K562 (cell line): ENCODE results near the gene COL4A4. TPM values are rescaled to one million over a fixed set of nuclear protein-coding genes. Genes with fewer than 3 reads are reported as not detected.

Experiments
- MGA ChIP-seq: fragments of 450-650 bp; IDR thresholded peaks from 2 replicates; pipeline ENCODE4 v1.6.1; 2016; ENCODE audit warnings: mild to moderate bottlenecking, moderate library complexity
- PRMT5 ChIP-seq: sonication (generic); formaldehyde crosslinking; IDR thresholded peaks from 2 replicates; pipeline ENCODE4 v1.5.0; 2020; ENCODE audit warnings: missing genetic modification reagents
- ZFP36 ChIP-seq: fragments of 150-350 bp; IDR thresholded peaks from 2 replicates; pipeline ENCODE4 v1.6.1; 2018; ENCODE audit warnings: low read length, low read depth; ENCODE audit not compliant: partially characterized antibody
- ZNF740 ChIP-seq, 3 experiments: fragments of 200-800 bp in 1 of 3; sonication (Bioruptor generic) in 1 of 3; sonication (generic) in 1 of 3; formaldehyde crosslinking in 1 of 3; IDR thresholded peaks; 2 replicates each; pipeline versions ENCODE4 v1.6.1 to v1.8.0; 2016 to 2022; ENCODE audit warnings: mild to moderate bottlenecking in 2 of 3, missing compliant biosample characterization in 2 of 3, missing genetic modification characterization in 2 of 3, missing genetic modification reagents in 1 of 3
- polyA plus RNA-seq, 8 experiments: library from polyadenylated mRNA; depleted of rRNA in 4 of 8; stranded (reverse) in 5 of 8; unstranded in 3 of 8; fragments of >200 nt; fragmentation: Nextera tagmentation in 2 of 8; fragmentation: Illumina TruSeq in 1 of 8; extraction: Ambion mirVana in 2 of 8; extraction: Trizol in 1 of 8; gene quantifications; 2 replicates each; pipeline versions ENCODE4 v1.2.1 to v1.2.3, GENCODE V29; 2011 to 2014; ENCODE audit warnings: inconsistent platforms in 1 of 8, missing spikeins in 1 of 8
- total RNA-seq, 7 experiments: library from RNA; depleted of rRNA in 6 of 7; stranded (reverse); fragments of >200 nt in 6 of 7; fragmentation: Illumina TruSeq in 2 of 7; extraction: Trizol in 2 of 7; gene quantifications; 2 replicates each; pipeline versions ENCODE4 v1.2.1 to v1.2.3, GENCODE V29; 2011 to 2021; ENCODE audit warnings: low replicate concordance in 1 of 7
- TF ChIP-seq, protein P1 (sequence below): sonication (generic); formaldehyde crosslinking; IDR thresholded peaks from 2 replicates; pipeline ENCODE4 v1.8.0; 2022; ENCODE audit warnings: mild to moderate bottlenecking, missing genetic modification reagents
- TF ChIP-seq, protein P2 (sequence below), 3 experiments: IDR thresholded peaks in 2 of 3; conservative IDR thresholded peaks in 1 of 3; 2 replicates each; pipeline ENCODE4 v1.5.1; 2011 to 2012; ENCODE audit warnings: low read length in 3 of 3, mild to moderate bottlenecking in 3 of 3, control low read depth in 2 of 3, improper control_type of control experiment in 1 of 3, inconsistent platforms in 1 of 3, low read depth in 1 of 3, mixed read lengths in 1 of 3, moderate library complexity in 1 of 3; ENCODE audit not compliant: insufficient read depth in 2 of 3

COL4A4 gene
- total and polyA plus RNA-seq, 9 of the 15 experiments (the other 6 are each of a cell fraction or from before 2014, with no cell fraction given): under 0.01 to 0.01 TPM; not detected in 7

DNA sequence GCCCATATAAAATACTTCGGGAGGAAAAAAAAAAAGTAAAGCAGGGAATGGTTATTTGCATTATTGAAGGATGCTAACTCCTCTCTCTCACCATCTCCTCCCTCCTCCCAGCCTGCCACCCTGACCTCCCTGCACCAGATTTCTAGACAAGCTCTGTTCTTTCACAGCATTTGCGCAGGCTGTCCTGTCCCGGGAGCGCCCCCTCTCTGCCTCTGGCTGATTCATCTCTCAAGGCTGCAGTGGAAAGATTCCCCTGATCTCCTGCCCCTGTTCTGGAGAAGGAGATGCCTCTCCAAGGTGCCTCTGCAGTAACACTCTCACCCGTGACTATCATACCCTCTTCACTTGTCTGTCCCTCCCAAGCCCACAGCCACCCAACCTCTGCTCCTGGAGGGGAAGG lies 38.5 kb downstream of the COL4A4 start (continued):
- TF ChIP-seq ZNF740 (CRISPR knock-in tag; IDR thresholded peaks at IDR 0.05) (no peak), ZNF740 (tag; IDR thresholded peaks at IDR 0.05) (no peak), MGA (no peak), PRMT5 (CRISPR knock-in tag) (no peak), ZFP36 (no peak)
- TF ChIP-seq, protein P1, sequence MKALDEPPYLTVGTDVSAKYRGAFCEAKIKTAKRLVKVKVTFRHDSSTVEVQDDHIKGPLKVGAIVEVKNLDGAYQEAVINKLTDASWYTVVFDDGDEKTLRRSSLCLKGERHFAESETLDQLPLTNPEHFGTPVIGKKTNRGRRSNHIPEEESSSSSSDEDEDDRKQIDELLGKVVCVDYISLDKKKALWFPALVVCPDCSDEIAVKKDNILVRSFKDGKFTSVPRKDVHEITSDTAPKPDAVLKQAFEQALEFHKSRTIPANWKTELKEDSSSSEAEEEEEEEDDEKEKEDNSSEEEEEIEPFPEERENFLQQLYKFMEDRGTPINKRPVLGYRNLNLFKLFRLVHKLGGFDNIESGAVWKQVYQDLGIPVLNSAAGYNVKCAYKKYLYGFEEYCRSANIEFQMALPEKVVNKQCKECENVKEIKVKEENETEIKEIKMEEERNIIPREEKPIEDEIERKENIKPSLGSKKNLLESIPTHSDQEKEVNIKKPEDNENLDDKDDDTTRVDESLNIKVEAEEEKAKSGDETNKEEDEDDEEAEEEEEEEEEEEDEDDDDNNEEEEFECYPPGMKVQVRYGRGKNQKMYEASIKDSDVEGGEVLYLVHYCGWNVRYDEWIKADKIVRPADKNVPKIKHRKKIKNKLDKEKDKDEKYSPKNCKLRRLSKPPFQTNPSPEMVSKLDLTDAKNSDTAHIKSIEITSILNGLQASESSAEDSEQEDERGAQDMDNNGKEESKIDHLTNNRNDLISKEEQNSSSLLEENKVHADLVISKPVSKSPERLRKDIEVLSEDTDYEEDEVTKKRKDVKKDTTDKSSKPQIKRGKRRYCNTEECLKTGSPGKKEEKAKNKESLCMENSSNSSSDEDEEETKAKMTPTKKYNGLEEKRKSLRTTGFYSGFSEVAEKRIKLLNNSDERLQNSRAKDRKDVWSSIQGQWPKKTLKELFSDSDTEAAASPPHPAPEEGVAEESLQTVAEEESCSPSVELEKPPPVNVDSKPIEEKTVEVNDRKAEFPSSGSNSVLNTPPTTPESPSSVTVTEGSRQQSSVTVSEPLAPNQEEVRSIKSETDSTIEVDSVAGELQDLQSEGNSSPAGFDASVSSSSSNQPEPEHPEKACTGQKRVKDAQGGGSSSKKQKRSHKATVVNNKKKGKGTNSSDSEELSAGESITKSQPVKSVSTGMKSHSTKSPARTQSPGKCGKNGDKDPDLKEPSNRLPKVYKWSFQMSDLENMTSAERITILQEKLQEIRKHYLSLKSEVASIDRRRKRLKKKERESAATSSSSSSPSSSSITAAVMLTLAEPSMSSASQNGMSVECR (CRISPR knock-in tag): no peak
- TF ChIP-seq, protein P2, sequence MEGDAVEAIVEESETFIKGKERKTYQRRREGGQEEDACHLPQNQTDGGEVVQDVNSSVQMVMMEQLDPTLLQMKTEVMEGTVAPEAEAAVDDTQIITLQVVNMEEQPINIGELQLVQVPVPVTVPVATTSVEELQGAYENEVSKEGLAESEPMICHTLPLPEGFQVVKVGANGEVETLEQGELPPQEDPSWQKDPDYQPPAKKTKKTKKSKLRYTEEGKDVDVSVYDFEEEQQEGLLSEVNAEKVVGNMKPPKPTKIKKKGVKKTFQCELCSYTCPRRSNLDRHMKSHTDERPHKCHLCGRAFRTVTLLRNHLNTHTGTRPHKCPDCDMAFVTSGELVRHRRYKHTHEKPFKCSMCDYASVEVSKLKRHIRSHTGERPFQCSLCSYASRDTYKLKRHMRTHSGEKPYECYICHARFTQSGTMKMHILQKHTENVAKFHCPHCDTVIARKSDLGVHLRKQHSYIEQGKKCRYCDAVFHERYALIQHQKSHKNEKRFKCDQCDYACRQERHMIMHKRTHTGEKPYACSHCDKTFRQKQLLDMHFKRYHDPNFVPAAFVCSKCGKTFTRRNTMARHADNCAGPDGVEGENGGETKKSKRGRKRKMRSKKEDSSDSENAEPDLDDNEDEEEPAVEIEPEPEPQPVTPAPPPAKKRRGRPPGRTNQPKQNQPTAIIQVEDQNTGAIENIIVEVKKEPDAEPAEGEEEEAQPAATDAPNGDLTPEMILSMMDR (IDR thresholded peaks at IDR 0.05 in 2 of 3, conservative IDR thresholded peaks at IDR 0.05 in 1 of 3; ENCODE audit: insufficient read depth in 2 of 3, low read depth in 1 of 3, low read length in 3 of 3): peak; percentile 26 to 37 (median 36); a peak in 4 of 6 replicates
- TF ChIP-seq, all 486 proteins: peak for 2
